Left colon (tissue), 2 donors: Measurements from ENCODE around the gene ANTXR1. TPM values are rescaled to one million over a fixed set of nuclear protein-coding genes. Genes with fewer than 3 reads are reported as not detected.
A peak's percentile ranks its signal among the peaks of the same experiment; 100 is the strongest.

Source experiments
- ATAC-seq: fragments of 200-7000 bp; cut with Tn5 transposase; one replicate; pipeline ENCODE4 v1.9.1; 2020; ENCODE audit warnings: mild to moderate bottlenecking, moderate library complexity
- DNase-seq, 2 donors: peaks; one replicate each; pipeline ENCODE4 v3.0.0-alpha.2; 2020
- intact Hi-C, 2 donors: fragments of 100-400 bp; cut with DNase I in 1 of 2; cut with micrococcal nuclease in 1 of 2; formaldehyde crosslinking; loops; one replicate each; pipeline versions ENCODE4 v1.11.2 to v1.14.0; 2022; cut with DNase I, micrococcal nuclease
- total RNA-seq, 2 donors: library from RNA; stranded (reverse); fragmentation: NEBNext Ultra II Directional; extraction: Animal tissue kit (Norgen Biotek cat#: 25700); gene quantifications; one replicate each; pipeline ENCODE4 v1.2.1, GENCODE V29; 2021
- donor health status: DM: no; HTN: no; CAD: no.
- donor health status: DM: yes; HTN: yes; CAD: no.

ANTXR1 gene
- total RNA-seq, 2 donors from 2014 or later, result 13.8 to 17.3 TPM

DNA sequence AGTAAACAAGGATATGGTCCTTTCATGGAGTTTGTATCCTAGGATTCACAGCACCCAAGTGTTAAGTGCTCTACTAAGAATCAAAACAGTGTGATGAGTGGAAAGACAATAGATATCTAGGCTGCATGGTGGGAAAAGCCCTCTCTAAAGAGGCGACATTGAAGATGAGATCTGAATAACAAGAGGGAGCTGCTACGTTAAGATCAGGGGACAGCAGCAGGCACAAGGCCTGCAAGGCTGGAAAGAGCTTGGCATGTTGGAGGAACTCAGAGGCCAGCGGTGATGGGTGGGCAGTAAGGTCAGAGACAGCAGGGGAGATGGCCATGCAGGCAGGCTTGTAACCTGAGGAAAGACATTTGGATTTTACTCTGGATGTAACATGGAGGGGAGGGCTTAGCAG lies 196.5 kb downstream of the ANTXR1 start:
- intact Hi-C loops, result no loop called here
- DNase-seq (no peak), ATAC-seq (no peak)

DNA sequence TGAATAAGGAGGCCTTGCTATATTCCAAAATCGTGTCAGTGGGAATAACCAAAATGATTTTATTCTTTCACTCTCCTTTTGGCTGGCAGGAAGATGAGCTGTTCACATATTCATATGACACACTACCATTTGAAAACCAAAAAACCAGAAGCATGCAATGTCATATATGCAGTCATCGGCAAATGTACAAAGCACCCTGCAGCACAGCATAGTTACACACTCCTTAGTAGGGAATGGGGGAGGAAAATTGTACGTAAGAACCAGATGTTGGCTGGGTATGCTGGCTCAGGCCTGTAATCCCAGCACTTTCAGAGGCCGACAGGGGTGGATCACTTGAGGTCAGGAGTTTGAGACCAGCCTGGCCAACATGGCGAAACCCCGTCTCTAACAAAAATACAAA lies 197.4 kb downstream of the ANTXR1 start:
- no peak for DNase-seq
- ATAC-seq, result no peak
- intact Hi-C loops, result no loop called here

DNA sequence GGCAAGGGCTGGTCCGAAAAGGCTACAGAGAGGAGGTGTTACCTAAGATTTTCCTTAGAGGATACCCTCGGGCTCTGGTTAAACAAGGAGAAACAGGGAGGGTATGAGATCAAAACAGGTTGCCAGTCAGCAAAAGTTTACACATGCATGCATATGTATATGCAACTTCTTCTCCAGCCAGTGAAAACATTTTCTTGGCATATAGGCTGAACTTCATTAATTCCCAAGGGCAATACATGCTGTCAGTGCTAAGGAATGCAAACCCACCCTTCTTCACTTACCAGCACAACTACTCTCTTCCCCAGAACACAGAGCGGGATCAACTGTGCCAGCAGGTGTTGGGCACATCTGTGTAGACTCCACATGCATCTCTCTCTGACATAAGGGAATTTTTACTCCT lies 198.1 kb downstream of the ANTXR1 start:
- intact Hi-C loops, result no loop called here
- ATAC-seq (no peak), DNase-seq (no peak)

DNA sequence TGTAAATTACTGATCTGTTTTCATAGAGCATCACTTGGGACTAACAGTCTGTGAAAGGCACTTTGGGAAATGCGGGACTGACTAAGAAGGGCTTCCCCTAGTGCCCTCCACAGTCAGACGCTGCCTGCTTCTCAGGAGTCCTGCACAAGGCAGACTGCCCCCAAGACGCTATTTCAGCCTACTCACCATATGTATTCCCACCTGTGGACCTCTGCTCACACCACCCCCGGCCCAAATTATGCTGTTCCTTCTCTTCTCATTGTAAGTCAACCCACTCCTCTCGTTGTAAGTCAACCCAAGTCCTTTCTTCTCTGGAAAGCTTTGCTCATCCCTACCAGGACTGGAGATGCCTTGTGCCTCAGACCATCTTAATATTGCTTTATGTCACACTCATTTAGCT lies 198.7 kb downstream of the ANTXR1 start:
- no peak for DNase-seq
- intact Hi-C loops, result no loop called here
- no peak for ATAC-seq

DNA sequence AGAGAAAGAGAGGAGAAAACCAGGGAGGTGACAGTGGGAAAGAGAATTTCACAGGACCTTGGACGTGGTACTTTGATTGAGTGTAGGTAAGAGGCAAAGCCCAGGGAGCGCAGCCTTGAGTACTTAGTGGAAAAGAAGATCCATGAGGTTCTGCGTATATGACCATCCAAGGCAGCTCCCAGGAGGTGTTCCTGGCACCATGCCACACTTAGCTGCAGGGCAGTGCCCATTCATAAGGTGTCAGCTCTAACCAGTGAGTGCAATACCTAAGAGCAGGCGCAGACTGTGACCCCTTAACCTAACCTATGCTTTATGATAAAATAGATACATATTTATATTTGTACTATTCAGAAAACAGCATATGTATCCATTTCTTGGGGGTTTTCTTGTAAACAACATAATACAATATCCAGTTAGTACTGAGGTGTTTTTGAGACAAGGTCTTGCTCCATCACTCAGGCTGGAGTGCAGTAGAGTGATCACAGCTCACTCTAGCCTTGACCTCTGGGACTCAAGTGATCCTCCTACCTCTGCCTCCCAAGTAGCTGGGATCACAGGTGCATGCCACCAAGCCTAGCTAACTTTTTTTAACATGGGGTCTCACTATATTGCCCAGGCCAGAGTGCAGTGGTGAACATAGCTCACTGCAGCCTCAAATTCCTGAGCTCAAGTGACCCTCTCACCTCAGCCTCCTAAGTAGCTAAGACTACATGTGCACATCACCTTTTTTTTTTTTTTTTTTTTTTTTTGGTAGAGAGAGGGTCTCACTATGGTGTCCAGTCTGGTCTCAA lies 199.5 kb downstream of the ANTXR1 start:
- DNase-seq (no peak), ATAC-seq (no peak)
- intact Hi-C loops, result no loop called here

DNA sequence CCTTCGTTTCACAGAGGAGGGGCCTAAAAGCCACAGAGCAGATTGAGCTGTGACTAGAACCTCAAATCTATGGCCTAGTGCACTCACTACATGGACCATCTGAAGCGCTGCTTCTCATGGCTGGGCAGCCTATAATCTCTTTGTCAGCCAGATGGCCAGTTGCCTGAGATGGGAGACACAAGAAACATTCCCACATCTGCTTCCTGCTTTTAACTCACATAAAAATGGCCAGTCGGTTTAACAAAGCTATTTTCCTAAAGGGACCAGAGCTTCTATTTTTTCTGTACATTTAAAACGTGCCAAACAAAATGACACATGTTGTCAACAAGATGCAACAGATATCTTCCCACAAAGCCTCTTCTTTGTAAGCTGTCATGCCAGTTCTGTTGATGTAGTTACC lies 200.2 kb downstream of the ANTXR1 start:
- no peak for DNase-seq
- intact Hi-C loops, result no loop called here
- ATAC-seq, result no peak

DNA sequence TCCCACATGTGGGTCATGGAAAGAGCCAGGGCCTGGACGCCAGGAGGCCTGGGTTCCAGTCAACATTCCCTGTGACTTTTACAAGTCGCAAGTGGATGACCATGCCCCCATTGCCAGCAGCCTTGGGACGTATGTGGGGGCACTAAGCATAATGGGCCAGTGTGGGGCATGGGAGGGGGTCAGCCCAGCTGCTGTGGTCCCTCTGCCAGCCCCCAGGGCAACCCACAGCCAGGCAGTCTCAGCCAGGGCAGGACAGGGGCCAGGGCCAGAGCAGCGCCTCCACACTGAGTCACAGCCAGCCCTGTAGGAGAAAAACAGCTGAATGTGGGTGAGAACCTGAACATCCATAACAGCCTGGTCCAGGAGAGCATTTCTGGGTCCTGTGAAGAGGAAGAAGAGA lies 200.8 kb downstream of the ANTXR1 start:
- intact Hi-C loops, result no loop called here
- ATAC-seq (no peak), DNase-seq (no peak)

DNA sequence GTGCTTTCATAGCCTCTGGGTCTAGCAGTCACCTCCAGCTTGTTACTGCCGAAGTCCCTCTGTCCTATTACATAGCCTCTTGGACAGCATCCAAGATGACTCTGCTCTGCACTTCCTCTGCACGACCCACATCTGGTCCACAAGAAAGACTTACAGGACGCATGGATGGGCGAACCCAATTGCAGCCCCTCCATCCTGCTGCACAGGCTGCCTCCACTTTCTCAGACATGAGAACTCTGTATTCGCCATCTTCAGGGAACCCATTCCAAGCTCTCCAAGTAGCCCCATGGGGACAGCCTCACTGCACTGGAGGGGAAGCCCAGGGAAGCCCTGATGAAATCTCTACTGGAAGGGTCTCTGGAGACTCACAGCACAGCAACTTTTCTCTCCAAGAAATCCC lies 201.9 kb downstream of the ANTXR1 start:
- intact Hi-C loops, result no loop called here
- ATAC-seq (no peak), DNase-seq (no peak)

DNA sequence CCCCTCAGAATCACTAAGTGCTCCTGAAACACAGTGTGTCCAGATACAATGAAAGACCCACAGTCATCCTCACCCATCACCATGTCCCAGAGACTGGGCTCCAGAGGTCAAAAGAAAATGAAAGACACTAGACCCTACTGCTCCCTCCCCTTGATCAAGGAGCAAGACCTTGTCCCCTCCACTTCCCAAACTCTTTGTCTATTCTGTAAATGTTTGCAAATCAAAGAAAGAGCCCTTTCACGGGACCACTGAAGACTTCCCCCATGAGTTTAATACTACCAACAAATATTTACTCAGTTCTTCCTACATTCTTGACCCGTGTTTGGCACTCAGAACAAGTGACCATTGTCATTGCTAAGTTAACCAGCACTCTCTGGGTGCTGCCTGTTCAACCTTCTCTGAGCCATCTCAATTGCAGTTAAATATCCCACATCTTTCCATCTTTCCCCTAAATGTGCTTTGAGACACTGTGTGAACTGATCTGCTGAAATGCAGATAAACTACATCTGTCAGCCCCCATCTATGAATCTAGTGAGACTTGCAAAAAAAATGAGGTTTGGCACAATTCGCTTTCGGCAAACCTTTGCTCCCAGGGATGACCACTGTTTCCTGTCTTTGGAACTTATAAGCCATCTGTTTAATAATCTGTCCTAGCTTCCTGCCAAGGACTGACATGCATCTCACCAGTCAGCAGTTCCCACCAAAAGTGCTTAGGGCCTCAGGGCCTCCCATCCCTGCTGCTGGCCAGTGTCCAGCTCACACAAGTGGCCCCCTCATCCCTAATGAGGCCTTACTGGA lies 203.8 kb downstream of the ANTXR1 start:
- DNase-seq (no peak), ATAC-seq (no peak)
- intact Hi-C loops, result no loop called here

DNA sequence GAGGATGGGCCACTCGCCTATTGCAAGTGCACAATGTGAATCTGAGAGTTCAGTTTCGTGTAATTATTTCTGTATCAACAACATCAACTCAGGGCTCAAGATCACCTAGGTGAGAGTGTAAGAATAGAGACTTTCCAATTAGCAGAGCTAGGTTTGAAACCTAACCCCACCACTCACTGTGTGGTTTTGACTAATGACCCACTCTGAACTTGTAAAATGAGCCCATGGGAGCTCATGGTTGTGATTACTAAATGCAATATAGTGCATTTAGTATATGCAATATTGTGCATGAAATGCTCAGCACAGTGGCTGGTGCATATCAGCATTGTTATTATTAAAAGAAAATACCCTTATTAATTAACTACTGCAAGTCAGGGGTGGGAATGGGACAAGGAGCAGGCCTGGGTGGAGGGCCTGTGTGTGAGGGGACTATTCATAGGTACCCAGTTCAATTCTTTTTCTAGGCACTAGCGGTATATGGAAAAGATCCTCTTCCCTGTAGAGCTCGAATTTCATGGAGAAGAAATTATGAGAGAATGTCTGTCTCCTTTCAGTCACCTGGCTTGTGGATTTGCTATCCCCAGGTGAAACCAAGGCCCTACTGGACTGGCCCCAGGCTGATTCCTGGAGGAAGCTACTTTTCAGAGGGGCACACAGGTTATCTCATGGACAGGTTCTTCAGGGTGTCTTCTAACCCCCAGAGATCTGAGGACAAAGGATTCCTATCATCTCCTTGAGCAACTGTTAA lies 204.5 kb downstream of the ANTXR1 start:
- no peak for ATAC-seq
- intact Hi-C loops, result no loop called here

DNA sequence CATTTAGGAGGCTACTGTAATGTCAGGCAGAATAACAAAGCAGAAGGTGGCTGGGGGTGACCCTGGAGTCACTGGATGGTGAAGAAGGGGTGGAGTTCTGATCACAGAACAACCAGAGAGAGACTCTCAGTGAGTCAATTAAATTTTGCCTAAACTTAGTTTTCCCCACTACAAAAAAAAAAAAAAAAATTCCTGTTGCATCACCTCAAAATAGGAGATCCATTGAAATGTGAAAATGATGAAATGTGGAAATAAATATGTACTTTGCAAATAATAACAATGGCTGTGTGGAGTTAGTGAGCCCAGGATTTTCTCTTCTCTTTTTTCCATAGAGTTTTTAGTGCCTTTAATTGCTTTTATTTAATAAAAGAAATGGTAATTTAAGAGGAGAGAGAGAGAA lies 208.5 kb downstream of the ANTXR1 start:
- no peak for ATAC-seq
- intact Hi-C loops, result no loop called here
- DNase-seq, result no peak

More for the DNA sequence above, 204.5 kb downstream of the ANTXR1 start:
- DNase-seq, result no peak

DNA sequence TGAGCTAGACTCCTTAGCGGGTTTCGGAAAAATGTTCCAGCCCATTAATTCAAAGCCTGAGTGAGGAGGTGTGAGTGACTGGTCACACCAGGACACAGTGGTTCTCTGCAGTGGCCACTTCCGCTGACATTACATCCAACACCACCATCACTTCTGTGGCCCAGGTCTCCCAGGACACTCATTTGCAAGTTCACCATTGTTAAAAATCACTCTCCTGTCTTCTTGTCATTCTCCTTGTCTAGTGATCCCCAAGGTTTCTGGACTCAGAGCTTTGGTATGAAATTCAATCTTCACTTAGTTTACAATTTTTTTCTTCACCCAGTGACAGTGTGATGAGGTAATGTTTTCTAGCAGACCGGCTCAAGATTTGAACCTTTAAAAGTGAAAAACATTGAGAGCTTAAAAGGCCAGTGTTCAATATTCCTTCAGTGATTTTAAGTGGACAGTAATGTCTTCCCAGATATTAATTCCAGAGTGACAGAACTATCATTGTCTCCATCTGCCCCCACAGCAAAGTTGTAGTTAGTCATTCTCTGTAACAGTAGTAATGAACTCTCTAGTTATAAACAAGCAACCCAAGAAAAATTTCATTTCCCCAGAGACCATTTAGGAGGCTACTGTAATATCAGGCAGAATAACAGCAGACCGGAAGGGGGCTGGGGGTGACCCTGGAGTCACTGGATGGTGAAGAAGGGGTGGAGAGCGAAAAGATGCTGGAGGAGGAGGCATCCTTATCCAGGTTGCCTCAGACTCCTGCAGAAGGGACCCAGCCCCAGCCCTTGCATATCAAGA lies 209.2 kb downstream of the ANTXR1 start:
- no peak for DNase-seq
- no peak for ATAC-seq
- intact Hi-C loops, result no loop called here

DNA sequence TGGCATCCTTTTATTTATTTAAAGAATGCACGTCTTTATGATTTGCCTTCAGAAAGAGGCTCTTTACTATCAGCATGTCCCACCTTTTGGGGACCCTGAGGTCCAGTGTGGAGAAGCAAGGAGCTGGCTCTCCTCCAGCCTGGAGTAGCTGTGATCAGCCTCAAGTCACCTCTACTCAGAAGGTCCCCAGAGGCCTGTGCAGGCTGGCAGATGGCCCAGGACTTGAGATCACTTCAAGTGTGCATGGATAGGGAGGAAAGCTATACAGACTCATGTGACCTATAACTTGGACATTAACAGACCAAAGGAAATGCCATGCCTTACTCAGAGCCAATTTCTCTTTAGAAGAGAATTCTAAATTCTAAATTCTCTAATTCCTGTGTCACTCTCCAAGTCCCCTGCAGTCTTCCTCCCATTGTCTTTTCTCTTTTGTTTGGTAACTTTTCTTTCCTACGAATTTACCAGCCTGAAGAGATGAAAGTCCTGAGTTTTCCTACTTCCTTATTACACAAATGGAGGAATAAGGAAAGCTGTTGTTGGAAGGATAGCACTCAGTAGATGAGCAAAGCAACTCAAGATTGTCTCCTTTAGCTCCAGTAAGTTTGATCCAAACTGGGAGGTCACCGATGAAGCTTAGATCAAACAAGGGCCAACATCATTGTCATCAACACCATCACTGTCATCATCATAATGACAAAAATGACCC lies 210.1 kb downstream of the ANTXR1 start:
- intact Hi-C loops, result no loop called here
- ATAC-seq (peak; percentile 64), DNase-seq (peak; percentile 43 to 54)

DNA sequence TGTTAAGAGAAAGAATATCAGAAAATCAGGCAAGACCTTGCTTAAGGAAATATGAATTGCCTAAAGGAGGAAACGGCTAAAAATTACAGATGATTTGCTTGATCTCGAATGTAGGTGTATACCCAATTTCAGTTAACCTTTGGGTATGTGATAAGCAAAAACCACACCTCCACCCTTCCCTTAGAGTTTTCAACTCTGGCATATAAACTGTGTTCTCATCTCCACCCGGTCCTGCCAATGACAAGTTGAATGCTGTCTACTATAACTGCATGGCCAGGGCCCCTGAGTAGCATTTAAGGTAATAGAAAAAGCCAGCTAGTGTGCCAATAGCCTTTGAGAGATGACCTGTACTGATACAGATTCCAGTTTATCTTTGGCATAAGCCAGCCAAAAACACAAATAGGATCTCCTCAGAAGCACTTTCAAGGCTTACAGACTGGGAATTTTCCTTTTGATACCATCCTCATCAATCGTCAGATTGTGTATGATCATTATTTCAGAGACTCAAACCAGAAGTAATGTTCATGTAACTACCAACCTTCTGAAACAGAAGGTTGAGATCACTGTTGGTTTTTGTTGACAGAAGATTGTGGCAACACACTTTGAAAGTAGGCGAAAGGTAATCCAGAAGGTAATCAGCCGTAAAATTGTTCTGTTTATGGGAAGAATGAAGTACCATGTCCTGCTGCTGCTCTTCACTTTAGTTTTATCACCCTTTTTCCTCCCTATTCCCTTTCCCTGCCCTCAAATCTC lies 211.0 kb downstream of the ANTXR1 start:
- peak; percentile 79 for ATAC-seq
- no peak for DNase-seq
- intact Hi-C loops, result no loop called here

DNA sequence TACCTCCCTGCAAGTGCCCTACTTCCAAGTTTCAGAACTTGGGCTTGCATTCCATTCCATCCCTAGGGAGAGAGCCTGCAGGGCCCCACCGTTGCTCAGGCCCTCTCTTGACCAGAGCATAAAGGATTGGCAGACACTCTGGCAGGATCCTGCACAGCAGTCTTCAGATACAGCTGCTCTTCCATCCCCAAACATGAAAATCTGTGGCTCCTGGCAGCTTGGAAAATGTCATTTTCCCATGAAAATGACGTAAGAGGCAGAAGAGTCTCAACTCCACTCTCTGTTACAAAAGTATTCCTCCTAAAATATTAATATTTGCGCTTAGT lies 211.5 kb downstream of the ANTXR1 start:
- ATAC-seq, result peak; percentile 35
- intact Hi-C loops, result no loop called here
- DNase-seq, result no peak

DNA sequence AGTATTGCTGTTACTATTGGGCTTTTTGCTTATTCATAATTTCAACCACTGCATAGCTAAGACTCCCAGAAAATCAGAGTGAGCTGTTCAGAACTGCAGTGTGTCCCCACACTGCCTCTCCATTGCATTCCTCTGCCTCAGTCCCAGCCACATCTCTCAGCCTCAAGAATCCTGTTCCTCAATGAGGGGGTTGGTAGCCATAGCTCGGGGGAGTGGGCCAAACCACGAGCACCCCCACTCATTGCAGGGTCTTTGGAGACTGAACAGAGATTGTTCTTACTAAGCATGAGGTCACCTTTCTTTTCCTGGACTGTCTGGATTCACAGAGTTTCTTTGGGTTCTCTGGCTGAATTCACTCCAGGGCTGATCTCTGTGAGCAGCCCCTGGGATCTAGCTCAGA lies 213.0 kb downstream of the ANTXR1 start:
- no peak for ATAC-seq
- DNase-seq, result no peak
- intact Hi-C loops, result no loop called here

DNA sequence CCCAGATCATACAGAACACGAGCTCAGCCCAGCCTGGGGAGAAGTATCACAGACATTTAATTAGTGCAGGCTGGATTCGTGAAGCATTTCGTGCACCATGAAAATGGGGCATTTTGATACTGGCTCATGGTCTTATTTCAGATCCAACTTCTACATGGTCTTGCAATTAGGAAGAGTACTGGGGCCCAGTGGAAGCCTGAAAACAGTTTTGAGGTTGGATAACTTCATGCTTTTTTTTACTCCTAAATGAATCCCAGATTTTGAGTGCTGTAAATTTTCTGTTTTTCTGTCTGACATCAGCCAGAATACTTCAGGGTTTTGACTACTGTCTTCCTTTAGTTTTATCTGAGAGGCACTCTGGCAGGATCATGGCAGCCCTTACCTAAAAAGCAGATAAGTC lies 213.9 kb downstream of the ANTXR1 start:
- ATAC-seq (no peak), DNase-seq (no peak)
- intact Hi-C loops, result no loop called here

DNA sequence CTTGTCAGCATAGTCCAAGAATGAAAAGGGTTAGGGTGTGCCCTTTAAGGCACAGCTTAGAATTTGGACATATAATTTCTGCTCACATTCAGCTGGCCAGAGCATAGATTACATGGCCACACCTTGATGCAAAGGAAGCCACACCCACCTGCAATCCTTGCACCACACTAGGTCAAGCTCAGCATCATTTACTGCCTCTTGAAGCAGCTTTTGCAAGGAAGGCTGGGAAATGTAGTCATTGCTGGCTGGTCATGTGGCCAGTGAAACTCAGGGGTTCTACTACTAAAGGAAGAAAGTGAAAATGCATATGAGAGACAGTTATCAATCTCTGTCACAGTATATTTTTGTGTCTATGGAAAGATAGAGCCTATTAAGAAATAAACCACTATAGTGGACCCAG lies 214.7 kb downstream of the ANTXR1 start:
- DNase-seq, result peak; percentile 36 to 51
- intact Hi-C loops, result no loop called here
- peak; percentile 62 for ATAC-seq
